Measurements from ENCODE around the gene CRACDL.
"Not testable (repeated sequence)": the region's sequence is repeated elsewhere in the genome, so short reads cannot be mapped to it uniquely, and the experiment has no call there.

CRACDL gene

GRCh38 chr2:98903767-98904485 is 32.1 kb downstream of the CRACDL start:
- peak; percentile 43 for DNase-seq

GRCh38 chr2:98903064-98903355 is 33.0 kb downstream of the CRACDL start:
- DNase-seq = no peak

GRCh38 chr2:98902209-98903063 is 33.6 kb downstream of the CRACDL start:
- peak; percentile 32 for DNase-seq

GRCh38 chr2:98901702-98902101 is 34.3 kb downstream of the CRACDL start:
- peak; percentile 13 for DNase-seq

- peak; percentile 15 for DNase-seq
These were observed 34.7 kb downstream of the CRACDL start for GRCh38 chr2:98901291-98901690.

- DNase-seq = peak; percentile 23
These were observed 35.3 kb downstream of the CRACDL start for GRCh38 chr2:98900721-98901120.

- not testable (repeated sequence) for DNase-seq
These were observed 36.3 kb downstream of the CRACDL start for GRCh38 chr2:98899703-98900078.

GRCh38 chr2:98899041-98899702 is 36.9 kb downstream of the CRACDL start:
- DNase-seq = peak; percentile 32

- DNase-seq = peak; percentile 29
These were observed 37.6 kb downstream of the CRACDL start for GRCh38 chr2:98898423-98898841.

- no peak for DNase-seq
These were observed 38.3 kb downstream of the CRACDL start for GRCh38 chr2:98897746-98898145.

GRCh38 chr2:98896944-98897343 is 39.1 kb downstream of the CRACDL start:
- no peak for DNase-seq

- peak; percentile 28 for DNase-seq
These were observed 39.6 kb downstream of the CRACDL start for GRCh38 chr2:98896416-98896815.

GRCh38 chr2:98895901-98896300 is 40.1 kb downstream of the CRACDL start:
- peak; percentile 44 for DNase-seq

GRCh38 chr2:98895221-98895620 is 40.8 kb downstream of the CRACDL start:
- no peak for DNase-seq

GRCh38 chr2:98894331-98895000 is 41.6 kb downstream of the CRACDL start:
- DNase-seq = no peak

GRCh38 chr2:98893911-98894321 is 42.1 kb downstream of the CRACDL start:
- DNase-seq = no peak

- no peak for DNase-seq
These were observed 43.2 kb downstream of the CRACDL start for GRCh38 chr2:98892871-98893270.

- no peak for DNase-seq
These were observed 44.4 kb downstream of the CRACDL start for GRCh38 chr2:98891591-98891990.

- no peak for DNase-seq
These were observed 49.9 kb downstream of the CRACDL start for GRCh38 chr2:98886066-98886554.

GRCh38 chr2:98884658-98885057 is 51.4 kb downstream of the CRACDL start:
- DNase-seq = no peak

- no peak for DNase-seq
These were observed 52.2 kb downstream of the CRACDL start for GRCh38 chr2:98883780-98884211.

- DNase-seq = no peak
These were observed 52.9 kb downstream of the CRACDL start for GRCh38 chr2:98882971-98883779.

Measured in activated CD8-positive, alpha-beta memory T cell treated with anti-CD3 and anti-CD28 coated beads, Interleukin-2, amount 50 U/mL, for 48 hours (primary cell).